Stimulated activated CD4-positive, alpha-beta T cell treated with anti-CD3 and anti-CD28 coated beads, Interleukin-12 subunit alpha, Interleukin-12 subunit beta, amount 100 ng/mL, for 48 hours (primary cell): ENCODE data around the gene CCDC13.
"Not testable (repeated sequence)": the region's sequence is repeated elsewhere in the genome, so short reads cannot be mapped to it uniquely, and the experiment has no call there.

Experiments used
- DNase-seq, 3 donors: peaks; one replicate each; pipeline ENCODE4 v3.0.0-alpha.2; 2020; ENCODE audit warnings: low read depth in 2 of 3, low spot score in 1 of 3

CCDC13 gene, protein sequence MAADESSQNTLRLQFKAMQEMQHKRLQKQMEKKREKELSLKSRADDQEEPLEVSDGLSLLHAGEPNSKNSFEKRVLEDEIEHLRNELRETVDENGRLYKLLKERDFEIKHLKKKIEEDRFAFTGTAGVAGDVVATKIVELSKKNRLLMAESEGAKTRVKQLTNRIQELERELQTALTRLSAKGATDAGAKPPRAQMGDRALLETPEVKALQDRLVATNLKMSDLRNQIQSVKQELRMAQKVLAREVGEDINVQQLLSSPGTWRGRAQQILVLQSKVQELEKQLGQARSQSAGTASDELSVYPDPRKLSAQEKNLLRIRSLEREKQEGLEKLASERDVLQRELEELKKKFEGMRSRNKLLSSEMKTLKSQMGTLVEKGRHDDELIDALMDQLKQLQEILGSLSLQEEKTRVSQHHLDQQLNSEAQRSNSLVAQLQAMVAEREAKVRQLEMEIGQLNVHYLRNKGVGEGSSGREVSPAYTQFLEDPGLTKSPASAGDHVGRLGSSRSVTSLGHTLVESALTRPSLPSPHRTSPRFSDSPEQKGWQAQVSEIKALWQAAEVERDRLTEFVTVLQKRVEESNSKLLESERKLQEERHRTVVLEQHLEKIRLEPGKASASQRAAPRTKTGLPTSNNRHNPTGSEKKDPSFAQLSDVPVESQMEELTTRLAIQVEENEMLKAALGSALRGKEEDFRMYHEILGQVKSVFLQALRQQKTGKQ

DNA sequence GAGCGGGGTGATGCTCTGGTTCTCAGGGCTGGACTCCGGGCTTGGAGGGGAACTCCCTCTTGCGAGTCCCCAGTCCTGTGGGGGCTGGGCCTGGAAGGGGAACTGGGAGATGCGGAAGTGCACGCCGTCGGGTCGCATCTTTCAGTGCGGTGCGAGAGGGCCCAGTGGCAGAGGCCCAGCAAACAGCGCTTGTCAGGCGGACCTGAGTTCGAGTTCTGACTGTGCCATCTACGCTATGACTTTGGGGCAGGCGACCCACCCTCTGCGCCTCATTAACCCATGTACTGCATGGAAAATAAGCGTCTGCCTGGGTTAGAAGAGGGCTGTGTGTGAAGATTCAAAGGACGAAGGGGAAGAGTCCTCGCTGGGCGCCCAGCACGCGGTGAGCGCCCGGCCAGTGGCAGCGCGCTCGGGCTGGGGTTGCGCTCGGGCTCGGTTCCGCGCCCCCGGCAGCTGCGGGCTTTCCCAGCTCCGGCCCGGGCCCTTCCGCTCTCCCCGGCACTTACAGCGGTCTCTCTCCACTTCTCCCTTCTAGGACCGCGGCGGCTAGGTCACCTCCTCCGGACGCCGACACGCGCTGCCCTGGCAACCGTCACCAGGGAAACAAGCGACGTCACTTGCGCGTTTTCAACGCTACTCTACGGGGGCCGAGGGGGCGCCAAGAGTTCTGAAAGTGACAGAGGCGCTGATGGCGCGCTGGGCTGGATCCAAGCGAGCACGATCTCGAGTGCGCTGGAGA, at the start of gene CCDC13:
Gene CCDC13 (minus strand): TSS at position 584 of the 739 bp plus-strand sequence. CDS start 14,908 bp downstream, outside the sequence.
- peak; percentile 86 to 87 (median 86) for DNase-seq

DNA sequence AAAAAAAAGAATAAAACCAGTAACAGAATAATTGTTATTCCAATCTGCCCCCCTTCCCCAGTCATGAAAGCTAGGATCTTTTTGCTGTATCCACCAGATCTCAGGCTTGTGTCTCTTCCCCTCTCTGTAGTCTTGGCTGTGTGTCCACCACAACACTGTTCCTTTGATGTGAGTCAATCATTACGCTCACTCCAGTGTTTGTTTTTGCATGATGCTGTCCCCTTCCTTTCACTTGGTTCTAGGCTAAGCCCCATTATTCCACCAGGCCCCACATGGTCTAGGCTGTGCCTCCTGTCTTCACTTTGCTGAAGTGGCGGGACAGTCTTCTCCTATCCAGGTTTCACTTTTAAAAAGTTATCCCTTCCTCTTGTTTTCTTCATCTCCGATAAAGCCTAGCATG, 49.8 kb upstream of the CCDC13 start:
- no peak for DNase-seq

DNA sequence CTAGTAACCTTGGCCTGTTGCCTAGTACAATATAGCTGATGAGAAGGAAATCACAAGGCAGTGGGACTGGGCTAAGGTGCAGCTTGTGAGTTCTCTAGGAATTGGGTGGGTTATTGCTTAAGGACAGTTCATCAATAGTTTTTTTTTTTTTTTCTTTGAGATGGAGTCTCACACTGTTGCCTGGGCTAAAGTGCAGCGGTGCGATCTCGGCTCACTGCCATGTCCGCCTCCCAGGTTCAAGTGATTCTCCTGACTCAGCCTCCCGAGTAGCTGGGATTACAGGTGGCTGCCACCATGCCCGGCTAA, 47.6 kb upstream of the CCDC13 start:
- no peak for DNase-seq

DNA sequence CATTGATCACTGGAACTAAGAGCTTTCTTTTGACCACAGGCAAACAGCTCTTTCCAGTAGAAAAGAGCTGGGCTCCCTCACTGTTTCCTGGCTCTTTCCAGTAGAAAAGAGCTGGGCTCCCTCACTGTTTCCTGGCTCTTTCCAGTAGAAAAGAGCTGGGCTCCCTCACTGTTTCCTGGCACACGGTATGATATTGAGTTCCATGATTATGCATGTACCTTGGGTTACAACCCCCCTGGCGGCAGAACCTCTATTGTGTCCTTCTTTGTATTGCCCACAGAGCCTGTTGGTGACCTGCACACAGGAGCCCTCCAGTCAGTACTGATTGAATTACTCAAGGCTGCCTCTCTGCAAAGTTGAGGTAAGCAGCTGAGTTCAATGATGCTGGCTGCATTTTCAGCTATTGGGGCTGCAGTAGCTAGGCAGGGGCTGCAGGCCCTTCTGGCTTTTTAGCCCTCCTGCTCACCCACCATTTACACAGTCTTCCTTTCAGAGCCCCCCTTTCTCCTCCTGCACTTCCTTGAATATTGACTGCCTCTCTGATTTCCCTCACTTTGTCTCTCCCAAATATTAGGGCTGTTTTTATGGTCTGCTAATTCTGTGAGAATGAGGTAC, 46.4 kb upstream of the CCDC13 start:
- DNase-seq, result no peak

DNA sequence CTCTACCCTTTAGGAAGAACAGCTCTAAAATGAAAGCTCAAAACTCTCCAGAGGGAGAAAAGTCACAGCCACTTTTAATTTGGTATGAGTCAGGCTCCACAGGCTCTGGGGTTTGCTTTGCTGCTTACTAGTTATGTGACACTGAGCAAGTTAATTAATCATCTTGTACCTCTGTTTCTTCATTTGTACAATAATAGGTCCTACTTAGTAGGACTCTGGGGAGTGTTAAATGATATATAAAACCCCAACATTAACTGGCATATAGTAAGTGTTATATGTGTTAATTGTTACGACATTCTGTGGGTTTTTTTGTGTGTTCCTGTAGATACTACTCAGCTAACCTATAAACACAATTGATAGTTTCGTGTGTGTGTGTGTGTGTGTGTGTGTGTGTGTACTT, 42.8 kb upstream of the CCDC13 start:
- DNase-seq, result no peak

DNA sequence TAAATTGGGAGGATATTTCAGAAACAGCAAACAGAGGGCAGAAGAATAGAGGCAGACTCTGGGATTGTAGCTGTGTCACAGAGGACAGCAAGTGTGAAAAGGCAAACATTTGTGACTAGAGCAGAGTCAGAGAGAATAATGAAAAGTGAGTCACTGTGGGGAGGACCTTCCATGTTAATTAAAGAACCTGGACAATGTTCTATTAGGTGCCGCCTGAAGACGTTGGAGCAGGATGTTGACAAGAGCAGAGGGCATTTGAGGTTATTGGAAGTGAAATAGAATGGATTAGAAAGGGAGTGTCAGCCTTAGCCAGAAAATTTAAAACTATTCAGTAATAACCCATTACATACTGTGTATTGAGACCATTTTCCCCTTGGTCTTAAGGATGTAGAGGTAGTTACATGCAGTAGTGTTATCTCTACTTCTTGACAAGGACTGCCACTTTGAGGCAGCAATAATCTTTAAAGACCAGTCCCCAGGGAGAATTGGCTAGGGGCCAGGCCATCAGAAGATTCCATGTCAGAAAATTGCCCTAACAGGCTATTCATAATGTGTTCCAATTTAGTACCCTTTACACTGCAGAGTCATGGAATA, 42.0 kb upstream of the CCDC13 start:
- no peak for DNase-seq

DNA sequence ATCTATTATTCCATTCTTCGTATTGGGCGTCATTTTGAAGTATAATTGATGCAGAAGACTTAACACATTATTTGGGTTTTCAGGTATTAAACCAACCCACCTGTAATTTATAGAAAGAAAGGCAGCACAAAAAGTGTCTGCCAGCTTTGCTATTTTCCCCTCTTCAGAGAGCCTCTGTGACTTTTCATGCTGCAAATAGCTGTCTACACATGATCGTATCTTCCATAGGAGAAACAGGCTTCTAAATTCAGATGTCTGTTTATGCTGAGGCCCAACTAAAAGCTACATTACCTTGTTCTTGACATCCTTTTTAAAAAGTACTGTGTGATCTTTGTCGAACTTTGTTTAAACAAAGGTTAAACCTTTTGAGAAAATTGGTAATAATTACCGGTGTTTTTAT, 41.2 kb upstream of the CCDC13 start:
- DNase-seq, result no peak

DNA sequence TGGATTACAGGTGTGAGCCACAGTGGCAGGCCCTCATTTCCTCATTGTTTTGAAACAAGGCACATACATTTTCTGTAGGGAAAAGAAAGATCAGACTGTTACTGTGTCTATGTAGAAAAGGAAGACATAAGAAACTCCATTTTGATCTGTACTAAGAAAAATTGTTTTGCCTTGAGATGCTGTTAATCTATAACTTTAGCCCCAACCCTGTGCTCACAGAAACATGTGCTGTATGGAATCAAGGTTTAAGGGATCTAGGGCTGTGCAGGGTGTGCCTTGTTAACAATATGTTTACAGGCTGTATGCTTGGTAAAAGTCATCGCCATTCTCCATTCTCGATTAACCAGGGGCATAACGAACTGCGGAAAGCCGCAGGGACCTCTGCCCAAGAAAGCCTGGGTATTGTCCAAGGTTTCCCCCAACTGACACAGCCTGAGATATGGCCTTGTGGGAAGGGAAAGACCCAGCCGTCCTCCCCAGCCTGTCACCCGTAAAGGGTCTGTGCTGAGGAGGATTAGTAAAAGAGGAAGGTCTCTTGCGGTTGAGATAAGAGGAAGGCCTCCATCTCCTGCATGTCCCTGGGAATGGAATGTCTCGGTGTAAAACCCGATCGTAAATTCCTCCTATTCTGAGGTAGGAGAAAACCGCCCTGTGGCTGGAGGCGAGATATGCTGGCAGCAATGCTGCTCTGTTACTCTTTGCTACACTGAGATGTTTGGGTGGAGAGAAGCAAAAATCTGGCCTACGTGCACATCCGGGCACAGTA, 38.2 kb upstream of the CCDC13 start:
- DNase-seq, result not testable (repeated sequence)

DNA sequence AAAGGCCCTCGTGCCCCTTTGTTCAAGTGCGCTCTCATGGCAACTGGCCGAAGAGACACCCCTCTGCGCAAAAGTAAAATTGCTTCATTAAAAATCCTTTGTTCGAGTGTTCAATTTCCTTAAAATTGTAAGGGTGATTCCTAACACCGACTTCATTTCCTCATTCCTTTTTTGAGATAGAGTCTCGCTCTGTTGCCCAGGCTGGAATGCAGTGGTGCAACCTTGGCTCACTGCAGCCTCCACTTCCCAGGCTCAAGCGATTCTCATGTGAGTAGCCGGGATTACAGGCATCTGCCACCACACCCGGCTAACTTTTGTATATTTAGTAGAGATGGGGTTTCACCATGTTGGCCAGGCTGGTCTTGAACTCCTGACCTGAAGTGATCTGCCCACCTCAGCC, 37.7 kb upstream of the CCDC13 start:
- DNase-seq, result not testable (repeated sequence)

DNA sequence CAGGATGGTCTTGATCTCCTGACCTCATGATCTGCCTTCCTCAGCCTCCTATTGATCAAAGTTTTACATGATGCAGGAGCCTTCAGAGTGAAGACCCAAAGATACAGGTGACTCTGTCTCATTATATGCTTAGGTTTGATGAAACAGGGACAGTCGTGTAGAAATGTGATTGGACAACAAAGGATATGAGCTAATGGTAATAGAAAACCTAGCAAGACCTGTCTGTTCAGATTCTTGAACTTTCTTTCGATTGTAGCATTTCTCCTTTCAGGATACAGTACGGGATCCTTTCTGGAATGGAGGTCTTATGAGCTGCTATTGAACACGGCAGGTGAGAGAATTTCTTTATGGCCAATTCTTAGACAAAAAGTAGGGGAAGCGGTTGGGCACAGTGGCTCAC, 36.1 kb upstream of the CCDC13 start, which contains the start of gene ACKR2:
Gene ACKR2 (plus strand): TSS at position 244 of the 400 bp plus-strand sequence. CDS start 55,058 bp downstream, outside the sequence.
- DNase-seq, result no peak

DNA sequence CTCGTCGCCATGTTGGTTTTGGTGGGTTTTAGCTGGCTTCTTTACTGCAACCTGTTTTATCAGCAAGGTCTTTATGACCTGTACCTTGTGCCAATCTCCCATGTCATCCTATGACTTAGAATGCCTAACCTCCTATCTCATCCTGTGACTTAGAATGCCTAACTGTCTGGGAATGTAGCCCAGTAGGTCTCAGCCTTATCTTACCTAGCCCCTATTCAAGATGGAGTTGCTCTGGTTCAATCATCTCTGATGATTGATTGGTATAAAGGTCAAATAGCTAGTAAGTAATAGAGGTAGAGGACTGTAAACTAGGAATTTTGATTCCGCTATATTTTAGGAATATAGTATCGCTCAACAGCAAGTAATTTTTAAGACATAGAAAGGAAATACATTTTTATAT, 34.9 kb upstream of the CCDC13 start:
- no peak for DNase-seq

DNA sequence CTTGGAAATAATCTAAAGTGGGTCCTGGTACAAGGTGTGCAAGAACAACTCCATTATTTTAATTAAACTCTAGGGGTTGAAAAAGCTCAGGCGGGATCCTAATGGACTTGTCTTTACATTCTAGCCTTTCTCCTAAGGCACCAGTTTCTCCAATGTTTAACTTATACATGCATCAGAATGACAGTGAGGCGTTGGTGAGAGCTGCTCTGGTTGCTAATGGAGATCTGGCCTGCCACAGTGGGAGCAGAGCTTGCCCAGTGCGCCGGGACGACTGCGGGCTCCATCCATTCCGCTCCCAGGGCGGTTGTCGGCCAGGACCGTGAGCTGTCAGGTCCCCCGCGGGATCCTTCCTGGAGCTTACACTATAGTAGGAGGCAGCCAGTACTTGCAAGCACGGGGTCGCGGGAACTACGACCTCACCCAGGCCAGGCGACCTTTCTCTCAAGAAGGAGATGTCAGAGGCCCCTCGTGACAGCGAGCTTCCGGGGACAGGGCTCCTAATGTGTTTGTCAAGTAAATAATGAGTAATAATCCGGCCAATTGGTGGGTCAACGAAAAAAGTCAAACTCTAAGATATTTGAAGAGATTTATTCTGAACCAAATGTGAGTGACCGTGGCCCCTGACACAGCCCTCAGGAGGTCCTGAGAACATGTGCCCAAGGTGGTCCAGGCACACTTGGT, 32.2 kb upstream of the CCDC13 start:
- no peak for DNase-seq

DNA sequence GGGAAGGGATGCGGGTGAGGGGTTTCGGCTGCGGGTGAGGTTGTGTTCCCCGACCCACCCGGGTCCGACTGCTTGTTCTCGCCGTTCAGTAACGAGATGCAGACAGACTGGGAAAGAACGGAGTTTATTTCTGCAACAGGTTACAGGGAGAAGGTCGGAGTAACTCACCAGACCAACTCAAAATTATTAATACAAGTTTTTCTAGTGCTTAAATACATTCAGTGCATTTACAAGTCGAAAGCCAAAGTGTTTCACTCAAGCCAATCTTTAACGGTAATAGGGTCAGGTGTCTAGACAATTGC, 31.7 kb upstream of the CCDC13 start:
- no peak for DNase-seq

DNA sequence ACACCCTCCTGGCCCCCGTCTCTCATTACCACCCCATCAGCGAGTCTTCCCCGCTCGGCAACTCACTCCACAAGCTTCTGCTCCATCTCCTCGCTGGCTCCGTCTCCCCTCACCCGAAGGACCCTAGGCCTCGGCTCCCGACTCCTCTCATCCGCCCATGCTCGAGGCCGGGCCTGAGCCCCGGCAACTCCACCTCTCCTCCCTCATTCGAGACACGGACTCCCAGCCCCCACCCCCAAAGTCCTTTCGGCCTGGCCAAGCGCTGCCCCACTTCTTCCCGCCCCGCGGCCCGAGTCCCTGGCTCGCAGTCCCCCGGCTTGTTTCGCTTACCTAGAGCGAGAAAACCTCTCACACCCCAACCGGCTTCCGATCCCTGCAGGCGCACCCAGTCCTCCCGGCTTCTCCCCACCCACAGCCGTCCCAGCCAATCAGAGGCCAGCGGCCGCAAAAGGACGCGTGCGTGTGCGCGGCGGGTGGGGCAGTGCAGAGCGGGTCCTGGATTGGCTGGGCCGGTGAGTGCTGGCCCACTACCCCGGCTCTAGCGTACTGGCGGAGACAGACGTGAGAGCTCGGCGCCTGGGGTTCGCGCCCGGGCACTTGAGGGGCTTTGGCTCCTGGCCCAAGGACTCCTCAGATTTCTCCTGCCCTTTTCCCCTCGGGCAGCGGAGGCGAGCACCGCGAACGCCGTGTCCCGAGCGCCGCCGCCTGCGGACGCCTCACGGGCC, 31.2 kb upstream of the CCDC13 start, which contains the start of gene HIGD1A:
Gene HIGD1A (minus strand): TSS at position 385 of the 725 bp plus-strand sequence. CDS start 10,237 bp downstream, outside the sequence.
- peak; percentile 85 to 93 (median 87) for DNase-seq

DNA sequence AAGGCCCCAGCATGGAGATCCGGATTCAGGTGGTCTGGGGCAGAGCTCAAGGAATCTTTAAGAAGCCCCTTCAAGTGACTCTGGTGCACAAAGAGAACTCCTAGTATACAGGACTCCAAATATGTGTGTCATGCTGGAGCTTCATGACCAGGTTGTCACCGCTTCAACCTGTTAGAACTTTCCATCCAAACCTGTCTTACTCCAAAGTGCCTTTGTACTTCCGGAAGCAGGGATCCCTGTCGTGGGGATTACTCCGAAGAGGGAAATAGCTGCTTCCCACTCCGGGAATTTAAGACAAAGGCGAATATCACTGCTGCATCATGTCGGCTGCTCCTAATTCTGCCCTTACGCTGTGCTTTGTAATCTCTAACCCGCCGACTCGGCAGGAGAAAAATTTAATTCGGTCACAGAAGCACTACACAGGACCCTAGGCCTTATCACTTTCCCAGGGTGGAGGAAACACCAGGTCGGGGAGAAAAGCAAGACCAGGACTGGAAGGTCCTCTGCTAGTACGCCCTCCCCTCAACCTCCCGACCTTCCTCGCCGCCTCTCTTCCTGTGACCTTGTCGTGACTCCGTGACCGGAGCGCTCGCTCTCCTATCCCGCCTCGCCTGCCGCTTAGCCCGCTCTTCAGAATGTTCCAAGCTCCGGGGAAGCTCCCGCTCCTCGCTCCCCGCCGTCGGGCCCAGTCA, 30.5 kb upstream of the CCDC13 start:
- DNase-seq, result peak in 2 of 3 donors; percentile 12 to 20

DNA sequence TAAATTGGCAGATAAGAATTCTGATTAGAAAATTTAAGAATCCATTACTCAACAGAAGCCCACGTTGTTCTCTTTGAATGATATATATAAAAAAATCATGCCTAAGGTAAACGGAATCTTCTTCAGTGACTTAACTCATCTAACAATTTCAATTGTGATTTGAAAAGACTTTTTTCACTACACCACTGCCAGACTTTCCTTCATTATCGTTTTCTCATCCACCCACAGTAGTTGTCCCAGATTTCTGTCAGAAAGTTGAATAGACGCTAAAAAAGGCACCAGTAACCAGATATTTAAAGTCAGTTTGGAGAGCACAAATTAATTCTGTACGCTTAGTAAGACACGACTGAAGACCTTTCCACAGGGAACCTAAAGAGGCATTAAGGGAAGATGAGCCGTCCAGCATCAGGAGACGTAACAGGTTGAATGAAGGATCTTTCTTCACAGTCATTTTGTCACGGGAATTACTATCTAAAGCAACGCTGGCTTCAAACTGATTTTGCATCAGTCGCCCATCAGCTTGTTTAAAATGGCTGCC, 29.9 kb upstream of the CCDC13 start:
- DNase-seq, result no peak

DNA sequence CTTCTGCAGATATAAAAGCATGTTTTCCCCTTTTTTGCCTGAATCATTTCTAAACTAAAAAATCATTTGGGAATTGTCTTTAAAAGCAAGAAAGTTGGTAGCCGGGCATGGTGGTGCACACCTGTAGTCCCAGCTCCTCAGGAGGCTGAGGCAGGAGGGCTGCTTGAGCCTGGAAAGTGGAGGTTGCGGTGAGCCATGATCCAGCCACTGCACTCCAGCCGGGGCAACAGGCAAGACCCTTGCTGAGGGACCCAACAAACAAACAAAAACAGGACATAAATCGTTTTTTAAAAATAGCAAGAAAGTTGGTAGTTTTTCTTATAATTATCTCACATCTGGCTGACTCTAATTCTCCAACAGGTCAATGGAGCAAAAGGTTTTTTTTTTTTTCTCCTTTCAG, 28.7 kb upstream of the CCDC13 start:
- DNase-seq, result no peak

DNA sequence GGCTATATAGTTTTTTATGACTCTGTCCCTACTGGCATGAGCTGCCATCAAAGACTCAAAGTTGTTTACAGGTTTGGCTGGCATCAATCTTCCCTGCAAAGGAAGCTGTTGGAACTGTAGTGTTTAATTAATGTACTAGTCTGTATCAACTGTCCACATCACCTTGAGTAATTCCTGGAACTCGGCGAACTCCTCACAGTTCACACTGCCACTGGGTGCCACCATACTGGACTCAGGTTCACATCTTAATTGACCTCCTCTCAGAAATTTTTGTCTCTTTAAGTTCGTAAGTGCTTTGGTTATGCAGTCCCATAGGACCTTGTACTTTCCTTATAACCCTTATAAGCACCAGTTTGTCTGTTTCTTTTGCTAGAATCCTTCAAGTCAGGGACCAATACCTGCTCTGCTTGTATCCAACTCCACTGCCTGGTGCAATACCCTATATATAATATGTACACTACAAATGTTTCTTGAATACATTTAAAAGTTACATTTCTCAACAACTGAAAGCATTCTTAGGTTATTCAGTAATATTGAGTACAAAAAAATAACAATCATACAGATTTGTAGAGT, 28.1 kb upstream of the CCDC13 start:
- no peak for DNase-seq
